ENCODE data around the gene FKBP6. TPM values are rescaled to one million over a fixed set of nuclear protein-coding genes. Genes with fewer than 3 reads are reported as not detected.

Gene FKBP6
- total RNA-seq, 1 donor from 2014 or later: 0.47 TPM

GRCh38 chr7:73364006-73364728, 36.2 kb downstream of the FKBP6 start:
- DNase-seq (no peak), ATAC-seq (peak in 1 of 2 donors; percentile 17)
- Histone ChIP-seq H3K27ac (no peak overlapping the region), H3K9me3 (no peaks in the 10 kb centered on the region), H3K4me1 (no peaks in the 10 kb centered on the region), H3K4me3 (no peak overlapping the region), H3K27me3 (ENCODE audit: low read depth) (no peaks in the 10 kb centered on the region), H3K36me3 (no peaks in the 10 kb centered on the region)
- intact Hi-C loops (cut with DNase I): no loop called here
- no peak for TF ChIP-seq CTCF (IDR thresholded peaks at IDR 0.05)

GRCh38 chr7:73366127-73366526, 38.2 kb downstream of the FKBP6 start:
- intact Hi-C loops (cut with DNase I): no loop called here

GRCh38 chr7:73366990-73367389, 39.0 kb downstream of the FKBP6 start:
- Histone ChIP-seq H3K4me1 (no peaks in the 10 kb centered on the region), H3K36me3 (no peaks in the 10 kb centered on the region), H3K27ac (no peak overlapping the region), H3K4me3 (no peak overlapping the region), H3K9me3 (no peaks in the 10 kb centered on the region), H3K27me3 (ENCODE audit: low read depth) (no peaks in the 10 kb centered on the region)
- ATAC-seq: no peak
- DNase-seq: no peak
- TF ChIP-seq CTCF (IDR thresholded peaks at IDR 0.05): no peak
- intact Hi-C loops (cut with DNase I): no loop called here

More at GRCh38 chr7:73366127-73366526, 38.2 kb downstream of the FKBP6 start:
- ATAC-seq (no peak), DNase-seq (no peak)
- Histone ChIP-seq H3K4me1 (no peaks in the 10 kb centered on the region), H3K9me3 (no peaks in the 10 kb centered on the region), H3K27ac (no peak overlapping the region), H3K27me3 (ENCODE audit: low read depth) (no peaks in the 10 kb centered on the region), H3K36me3 (no peaks in the 10 kb centered on the region), H3K4me3 (no peak overlapping the region)
- TF ChIP-seq CTCF (IDR thresholded peaks at IDR 0.05): no peak

GRCh38 chr7:73369009-73369408, 41.0 kb downstream of the FKBP6 start:
- Histone ChIP-seq H3K27me3 (ENCODE audit: low read depth) (no peaks in the 10 kb centered on the region), H3K4me1 (no peaks in the 10 kb centered on the region), H3K9me3 (no peaks in the 10 kb centered on the region), H3K27ac (no peak overlapping the region), H3K4me3 (no peak overlapping the region), H3K36me3 (no peaks in the 10 kb centered on the region)
- no peak for DNase-seq
- intact Hi-C loops (cut with DNase I): no loop called here
- TF ChIP-seq CTCF (IDR thresholded peaks at IDR 0.05): no peak
- no peak for ATAC-seq

- Histone ChIP-seq H3K4me3 (no peak overlapping the region), H3K27me3 (ENCODE audit: low read depth) (no peaks in the 10 kb centered on the region), H3K4me1 (no peaks in the 10 kb centered on the region), H3K36me3 (no peaks in the 10 kb centered on the region), H3K9me3 (no peaks in the 10 kb centered on the region), H3K27ac (no peak overlapping the region)
- no peak for ATAC-seq
- intact Hi-C loops (cut with DNase I): no loop called here
- TF ChIP-seq CTCF (IDR thresholded peaks at IDR 0.05): no peak
- DNase-seq: no peak
These were observed 41.7 kb downstream of the FKBP6 start for GRCh38 chr7:73369622-73370021.

Measured in lower lobe of right lung (tissue), 2 donors.